H1 (cell line): ENCODE results near the gene NXT1. TPM values are rescaled to one million over a fixed set of nuclear protein-coding genes. Genes with fewer than 3 reads are reported as not detected.

Experiments
- BRCA1 ChIP-seq: IDR thresholded peaks from 2 replicates; pipeline ENCODE4 v1.6.1; 2012; ENCODE audit warnings: low read depth, low read length, improper control_type of control experiment
- polyA plus RNA-seq, 7 experiments: library from polyadenylated mRNA; depleted of rRNA in 3 of 7; stranded (reverse) in 5 of 7; unstranded in 2 of 7; fragments of >200 nt in 5 of 7; fragments of 200-250 nt in 2 of 7; gene quantifications; 1 replicate in 5 of 7; 2 replicates in 1 of 7; 4 replicates in 1 of 7; pipeline versions ENCODE4 v1.2.1 to v1.2.3, GENCODE V29; 2011 to 2013; ENCODE audit warnings: missing spikeins in 2 of 7, mixed read lengths in 2 of 7
- total RNA-seq: library from RNA; stranded (reverse); fragmentation: NEBNext Ultra II Directional; extraction: Animal tissue kit (Norgen Biotek cat#: 25700); gene quantifications from 2 replicates; pipeline ENCODE4 v1.2.1, GENCODE V29; 2021

Gene NXT1
- total and polyA plus RNA-seq, 2 of the 8 experiments (the other 6 are each of a cell fraction or from before 2014, with no cell fraction given) = 23.1 to 26.5 TPM

DNA sequence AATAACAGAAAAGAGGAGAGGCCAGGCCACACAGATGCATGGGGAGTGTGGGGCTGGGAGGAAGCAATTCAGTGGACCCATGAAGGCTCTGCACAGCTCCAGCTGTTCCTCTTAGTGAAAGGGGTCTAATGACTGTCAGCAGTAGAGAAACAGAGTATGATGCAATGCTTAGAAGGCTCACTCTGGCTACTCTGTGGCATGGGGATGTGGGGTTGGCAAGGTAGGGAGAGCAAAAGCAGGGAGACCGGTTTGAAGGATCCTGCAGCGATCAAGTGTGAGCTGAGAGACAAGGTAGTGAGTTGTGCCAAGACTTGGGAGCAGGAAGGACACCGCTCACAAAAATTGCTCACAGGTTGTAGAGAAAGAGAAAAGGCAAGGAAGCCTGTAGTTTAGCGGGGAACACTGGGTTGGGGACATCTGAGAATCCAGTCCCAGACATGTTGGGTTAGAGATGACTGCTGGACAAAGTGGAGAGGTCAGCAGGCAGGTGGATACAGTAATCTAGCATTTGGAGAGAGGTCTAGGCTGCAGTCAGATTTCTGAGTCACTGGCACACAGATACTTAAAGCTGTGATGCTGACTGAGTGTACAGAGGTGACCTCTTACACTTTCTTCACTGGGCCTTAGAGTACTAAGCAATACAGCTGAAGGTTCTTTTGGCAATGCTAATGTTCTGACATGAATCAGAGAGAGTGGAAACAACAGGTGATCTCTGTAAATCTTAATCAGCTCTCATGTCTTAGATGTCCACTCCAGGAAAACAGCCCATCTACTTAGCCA, 43.6 kb downstream of the NXT1 start (continued):
- TF ChIP-seq BRCA1 = no peak
